IPS DF 6.9 (cell line): ENCODE data around the gene MTFP1.
A peak's percentile ranks its signal among the peaks of the same experiment; 100 is the strongest.

ENCODE experiments used
- DNase-seq: peaks from one replicate; pipeline ENCODE4 v3.0.0-alpha.2; 2013; ENCODE audit warnings: low read depth, low spot score
- H3K27ac ChIP-seq: one replicate; pipeline ENCODE4 v1.5.1; 2013; ENCODE audit warnings: low read length, control low read depth
- H3K27me3 ChIP-seq: 2 replicates; pipeline ENCODE4 v1.6.1; 2013; ENCODE audit warnings: mild to moderate bottlenecking, low read length; ENCODE audit not compliant: control insufficient read depth, insufficient read depth
- H3K36me3 ChIP-seq: 2 replicates; pipeline ENCODE4 v1.6.1; 2013; ENCODE audit warnings: low read length; ENCODE audit not compliant: control insufficient read depth, insufficient read depth
- H3K4me1 ChIP-seq: 2 replicates; pipeline ENCODE4 v1.6.1; 2013; ENCODE audit warnings: low read length; ENCODE audit not compliant: control insufficient read depth, insufficient read depth
- H3K4me3 ChIP-seq: 2 replicates; pipeline ENCODE4 v1.5.1; 2013; ENCODE audit warnings: mild to moderate bottlenecking, low read length
- H3K9me3 ChIP-seq: 2 replicates; pipeline ENCODE4 v1.6.1; 2013; ENCODE audit warnings: low read length, inconsistent platforms; ENCODE audit not compliant: control insufficient read depth, insufficient read depth
- WGBS: extraction: QIAGEN DNeasy Blood & Tissue Kit; methylation state at CpG from one replicate; pipeline ENCODE4 v1.1.7; 2013; ENCODE audit warnings: mixed read lengths, missing lambda C conversion rate; ENCODE audit not compliant: insufficient read length, insufficient coverage; 5-methylcytosine and 5-hydroxymethylcytosine counted together

The MTFP1 gene

GRCh38 chr22:30426388-30427353, 1.1 kb downstream of the MTFP1 start:
- peak; percentile 87 for DNase-seq
- H3K27ac ChIP-seq, result no peak overlapping the region
- WGBS, result no CpG with 5 or more reads among the region's 29 CpGs

GRCh38 chr22:30427871-30428270, 2.3 kb downstream of the MTFP1 start:
- DNase-seq, result no peak
- H3K9me3 ChIP-seq, result no peaks in the 10 kb centered on the region
- no CpG with 5 or more reads among the region's 1 CpG for WGBS
- H3K4me1 ChIP-seq, result peaks cover 2% of the 10 kb centered on the region; the same call in 1 of the 2 replicates
- H3K27me3 ChIP-seq, result no peaks in the 10 kb centered on the region
- H3K27ac ChIP-seq, result no peak overlapping the region
- no peak overlapping the region for H3K4me3 ChIP-seq
- peaks cover 7% of the 10 kb centered on the region; the same call in 1 of the 2 replicates for H3K36me3 ChIP-seq

More at GRCh38 chr22:30426388-30427353, 1.1 kb downstream of the MTFP1 start:
- peaks cover 5% of the 10 kb centered on the region; the same call in 1 of the 2 replicates for H3K4me1 ChIP-seq
- peak overlapping the region; percentile 84; the same call in 1 of the 2 replicates for H3K4me3 ChIP-seq
- H3K9me3 ChIP-seq, result no peaks in the 10 kb centered on the region
- peaks cover 7% of the 10 kb centered on the region; the same call in 1 of the 2 replicates for H3K36me3 ChIP-seq
- H3K27me3 ChIP-seq, result no peaks in the 10 kb centered on the region

DNA sequence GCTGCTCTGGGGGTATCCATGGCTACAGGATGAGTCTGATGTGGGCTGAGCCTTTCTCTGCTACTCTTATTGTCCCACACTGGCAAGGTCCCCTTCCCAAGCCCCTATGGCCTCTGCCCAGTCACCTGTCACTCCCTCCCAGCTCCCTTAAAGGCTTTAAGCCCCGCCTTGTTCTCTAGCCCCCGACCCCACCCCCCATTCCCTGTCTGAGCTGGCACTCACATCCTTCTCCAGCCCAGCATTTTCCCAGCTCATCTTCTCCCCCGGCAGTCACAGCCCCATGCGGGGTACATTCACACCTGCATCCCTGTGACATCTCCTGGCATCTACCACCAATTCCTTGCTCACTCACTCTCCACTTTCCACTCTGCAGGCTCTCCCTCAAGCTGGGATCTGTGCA, 4.3 kb downstream of the MTFP1 start:
- DNase-seq, result no peak
- H3K9me3 ChIP-seq, result no peaks in the 10 kb centered on the region
- no peak overlapping the region for H3K4me3 ChIP-seq
- H3K36me3 ChIP-seq, result peaks cover 7% of the 10 kb centered on the region; the same call in 1 of the 2 replicates
- H3K4me1 ChIP-seq, result peaks cover 2% of the 10 kb centered on the region; the same call in 1 of the 2 replicates
- no peak overlapping the region for H3K27ac ChIP-seq
- H3K27me3 ChIP-seq, result no peaks in the 10 kb centered on the region
- no CpG with 5 or more reads among the region's 4 CpGs for WGBS

DNA sequence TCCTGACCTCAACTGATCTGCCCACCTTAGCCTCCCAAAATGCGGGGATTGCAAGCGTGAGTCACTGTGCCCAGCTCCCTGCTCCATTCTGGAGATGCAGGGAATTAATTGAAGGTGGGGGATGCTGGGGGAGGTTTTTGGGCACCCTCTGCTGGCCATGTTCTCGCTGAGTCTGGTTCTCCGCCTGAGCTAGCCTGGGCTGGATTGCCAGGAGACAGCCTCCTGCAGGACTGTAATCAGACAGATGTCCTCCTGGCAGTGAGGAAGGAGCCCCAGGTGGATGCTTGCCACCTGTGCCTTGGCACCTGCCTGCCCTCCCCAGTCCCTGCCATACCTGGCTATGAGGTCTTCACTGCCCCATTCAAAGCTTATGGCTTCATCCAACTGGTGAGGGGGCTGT, 5.4 kb downstream of the MTFP1 start:
- Histone ChIP-seq H3K4me1 (peaks cover 2% of the 10 kb centered on the region; the same call in 1 of the 2 replicates), H3K27ac (no peak overlapping the region), H3K9me3 (no peaks in the 10 kb centered on the region), H3K4me3 (no peak overlapping the region), H3K27me3 (no peaks in the 10 kb centered on the region), H3K36me3 (peaks cover 7% of the 10 kb centered on the region; the same call in 1 of the 2 replicates)
- no CpG with 5 or more reads among the region's 4 CpGs for WGBS
- no peak for DNase-seq

GRCh38 chr22:30432096-30432495, 6.5 kb downstream of the MTFP1 start:
- Histone ChIP-seq H3K27me3 (no peaks in the 10 kb centered on the region), H3K36me3 (peaks cover 7% of the 10 kb centered on the region; the same call in 1 of the 2 replicates), H3K4me1 (peaks cover 2% of the 10 kb centered on the region; the same call in 1 of the 2 replicates), H3K27ac (no peak overlapping the region), H3K4me3 (no peak overlapping the region), H3K9me3 (no peaks in the 10 kb centered on the region)
- no CpG with 5 or more reads among the region's 4 CpGs for WGBS
- no peak for DNase-seq

GRCh38 chr22:30432520-30432919, 7.0 kb downstream of the MTFP1 start:
- H3K27me3 ChIP-seq, result no peaks in the 10 kb centered on the region
- H3K4me1 ChIP-seq, result peaks cover 2% of the 10 kb centered on the region; the same call in 1 of the 2 replicates
- no CpG with 5 or more reads among the region's 2 CpGs for WGBS
- H3K9me3 ChIP-seq, result no peaks in the 10 kb centered on the region
- H3K36me3 ChIP-seq, result peaks cover 7% of the 10 kb centered on the region; the same call in 1 of the 2 replicates
- no peak overlapping the region for H3K27ac ChIP-seq
- no peak for DNase-seq
- H3K4me3 ChIP-seq, result no peak overlapping the region

DNA sequence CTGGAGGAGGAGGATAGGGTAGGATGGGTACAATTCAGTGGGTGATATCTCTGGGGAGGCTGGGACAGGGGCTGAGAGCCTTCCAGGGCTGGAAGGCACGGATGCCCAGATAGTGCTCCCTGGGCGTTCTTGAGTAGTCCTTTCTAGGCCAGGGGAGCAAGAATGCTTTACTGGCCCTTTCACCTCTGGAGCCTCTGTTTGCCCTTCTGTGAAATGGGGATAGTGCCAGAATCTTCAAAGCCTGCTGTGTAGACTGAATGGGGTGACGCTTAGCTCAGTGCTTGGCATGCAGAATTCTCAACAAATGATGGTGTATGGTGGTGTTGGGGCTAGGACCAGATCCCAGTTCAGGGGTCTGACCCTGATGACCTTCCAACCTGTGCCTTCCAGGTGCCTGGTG, 7.7 kb downstream of the MTFP1 start:
- no peak for DNase-seq
- H3K27me3 ChIP-seq, result no peaks in the 10 kb centered on the region
- no CpG with 5 or more reads among the region's 3 CpGs for WGBS
- H3K36me3 ChIP-seq, result peaks cover 7% of the 10 kb centered on the region; the same call in 1 of the 2 replicates
- no peak overlapping the region for H3K27ac ChIP-seq
- H3K4me3 ChIP-seq, result no peak overlapping the region
- H3K4me1 ChIP-seq, result peaks cover 2% of the 10 kb centered on the region; the same call in 1 of the 2 replicates
- no peaks in the 10 kb centered on the region for H3K9me3 ChIP-seq

DNA sequence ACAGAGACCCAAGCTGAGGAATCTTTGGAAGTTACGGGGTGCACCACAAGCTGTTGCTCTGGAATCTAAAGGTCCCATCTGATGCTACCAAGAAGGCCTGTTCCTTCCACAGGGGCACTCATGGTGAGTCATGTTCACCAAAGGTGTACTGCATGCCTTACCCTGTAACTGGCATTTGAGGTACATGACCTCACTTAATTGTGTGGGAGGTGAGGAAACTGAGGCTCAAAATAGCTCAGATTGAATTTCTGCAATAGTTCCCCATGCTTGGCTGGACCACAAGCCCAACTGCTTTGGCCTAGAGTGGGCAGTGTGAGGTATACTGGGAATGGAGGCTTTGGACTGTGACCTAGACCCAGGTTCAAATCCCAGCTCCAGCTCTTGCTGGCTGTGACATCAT, 8.2 kb downstream of the MTFP1 start:
- Histone ChIP-seq H3K27ac (no peak overlapping the region), H3K9me3 (no peaks in the 10 kb centered on the region), H3K36me3 (peaks cover 1% of the 10 kb centered on the region; the same call in 1 of the 2 replicates), H3K4me3 (no peak overlapping the region), H3K27me3 (no peaks in the 10 kb centered on the region), H3K4me1 (peaks cover 2% of the 10 kb centered on the region; the same call in 1 of the 2 replicates)
- WGBS, result no CpG with 5 or more reads among the region's 1 CpG
- DNase-seq, result no peak

DNA sequence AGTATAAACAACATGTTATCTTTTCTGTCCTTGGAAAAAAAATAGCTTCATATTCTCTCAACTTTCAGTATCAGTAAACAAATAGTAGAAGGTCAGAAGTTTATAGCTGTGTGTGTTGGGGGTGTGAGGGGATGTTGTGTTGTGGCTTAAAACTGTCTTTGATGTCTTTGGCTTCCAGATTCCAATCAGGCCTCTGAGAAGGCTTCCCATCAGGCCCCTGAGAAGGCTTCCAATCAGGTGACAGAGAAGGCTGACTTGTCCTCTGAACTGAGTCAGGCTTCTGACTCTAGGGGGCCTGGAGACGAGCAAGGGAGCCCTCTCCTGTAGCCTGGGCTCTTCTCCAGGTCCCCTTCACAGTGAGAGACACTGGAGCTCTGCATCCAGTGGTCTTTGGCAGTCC, 9.3 kb downstream of the MTFP1 start:
- Histone ChIP-seq H3K27ac (no peak overlapping the region), H3K27me3 (no peaks in the 10 kb centered on the region), H3K36me3 (no peaks in the 10 kb centered on the region), H3K9me3 (no peaks in the 10 kb centered on the region), H3K4me1 (peaks cover 2% of the 10 kb centered on the region; the same call in 1 of the 2 replicates), H3K4me3 (no peak overlapping the region)
- DNase-seq, result no peak
- WGBS, result no CpG with 5 or more reads among the region's 1 CpG

GRCh38 chr22:30435674-30436126, 10.1 kb downstream of the MTFP1 start:
- no peaks in the 10 kb centered on the region for H3K4me1 ChIP-seq
- H3K27me3 ChIP-seq, result no peaks in the 10 kb centered on the region
- H3K4me3 ChIP-seq, result no peak overlapping the region
- no peaks in the 10 kb centered on the region for H3K36me3 ChIP-seq
- no peak overlapping the region for H3K27ac ChIP-seq
- no peak for DNase-seq
- WGBS, result no CpG with 5 or more reads among the region's 6 CpGs
- H3K9me3 ChIP-seq, result no peaks in the 10 kb centered on the region
